Subcutaneous adipose tissue (tissue), 4 donors: Measurements from ENCODE around the gene LYPLA2. TPM values are rescaled to one million over a fixed set of nuclear protein-coding genes. Genes with fewer than 3 reads are reported as not detected.

Experiments
- total RNA-seq, 4 donors: library from RNA; depleted of rRNA; stranded (reverse); fragments of >200 nt; gene quantifications; one replicate each; pipeline ENCODE4 v1.1.0, GENCODE V29; 2016
- TF ChIP-seq, protein P1 (sequence below): fragments of 450-650 bp; IDR thresholded peaks from one replicate; pipeline ENCODE4 v1.5.1; 2016; ENCODE audit warnings: low read depth, mild to moderate bottlenecking, control low read depth, antibody characterized with exemption, moderate library complexity

The LYPLA2 gene
- total RNA-seq, 4 donors from 2014 or later: 20.3 to 34.0 (median 27.5) TPM

GRCh38 chr1:23779826-23780371 lies 11.0 kb upstream of the LYPLA2 start:
- TF ChIP-seq, protein P1, sequence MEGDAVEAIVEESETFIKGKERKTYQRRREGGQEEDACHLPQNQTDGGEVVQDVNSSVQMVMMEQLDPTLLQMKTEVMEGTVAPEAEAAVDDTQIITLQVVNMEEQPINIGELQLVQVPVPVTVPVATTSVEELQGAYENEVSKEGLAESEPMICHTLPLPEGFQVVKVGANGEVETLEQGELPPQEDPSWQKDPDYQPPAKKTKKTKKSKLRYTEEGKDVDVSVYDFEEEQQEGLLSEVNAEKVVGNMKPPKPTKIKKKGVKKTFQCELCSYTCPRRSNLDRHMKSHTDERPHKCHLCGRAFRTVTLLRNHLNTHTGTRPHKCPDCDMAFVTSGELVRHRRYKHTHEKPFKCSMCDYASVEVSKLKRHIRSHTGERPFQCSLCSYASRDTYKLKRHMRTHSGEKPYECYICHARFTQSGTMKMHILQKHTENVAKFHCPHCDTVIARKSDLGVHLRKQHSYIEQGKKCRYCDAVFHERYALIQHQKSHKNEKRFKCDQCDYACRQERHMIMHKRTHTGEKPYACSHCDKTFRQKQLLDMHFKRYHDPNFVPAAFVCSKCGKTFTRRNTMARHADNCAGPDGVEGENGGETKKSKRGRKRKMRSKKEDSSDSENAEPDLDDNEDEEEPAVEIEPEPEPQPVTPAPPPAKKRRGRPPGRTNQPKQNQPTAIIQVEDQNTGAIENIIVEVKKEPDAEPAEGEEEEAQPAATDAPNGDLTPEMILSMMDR: no peak

GRCh38 chr1:23784846-23785245 lies 6.1 kb upstream of the LYPLA2 start:
- TF ChIP-seq, protein P1: no peak

DNA sequence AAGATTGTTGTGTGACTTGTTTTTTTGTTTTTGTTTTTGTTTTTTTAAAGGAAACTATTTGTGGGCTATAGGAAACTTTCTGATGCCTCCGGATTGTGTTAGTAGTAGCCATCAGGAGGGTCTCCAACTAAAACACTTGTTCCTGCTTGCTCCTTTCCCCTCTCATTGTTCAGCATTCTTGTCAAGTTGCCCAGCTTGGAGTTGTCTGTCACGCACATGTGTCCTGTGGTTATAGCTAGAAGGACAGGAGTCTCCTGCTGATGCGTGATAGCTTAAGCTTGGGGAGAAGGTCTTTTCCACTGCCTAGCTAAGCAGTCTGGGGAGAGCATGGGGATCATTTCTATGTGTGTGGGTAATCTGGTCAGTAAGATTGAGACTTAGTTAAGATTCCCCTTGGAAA lies 3.2 kb upstream of the LYPLA2 start:
- TF ChIP-seq, protein P1: no peak

- TF ChIP-seq, protein P1: no peak
These were observed 2.2 kb upstream of the LYPLA2 start for GRCh38 chr1:23788695-23789094.

DNA sequence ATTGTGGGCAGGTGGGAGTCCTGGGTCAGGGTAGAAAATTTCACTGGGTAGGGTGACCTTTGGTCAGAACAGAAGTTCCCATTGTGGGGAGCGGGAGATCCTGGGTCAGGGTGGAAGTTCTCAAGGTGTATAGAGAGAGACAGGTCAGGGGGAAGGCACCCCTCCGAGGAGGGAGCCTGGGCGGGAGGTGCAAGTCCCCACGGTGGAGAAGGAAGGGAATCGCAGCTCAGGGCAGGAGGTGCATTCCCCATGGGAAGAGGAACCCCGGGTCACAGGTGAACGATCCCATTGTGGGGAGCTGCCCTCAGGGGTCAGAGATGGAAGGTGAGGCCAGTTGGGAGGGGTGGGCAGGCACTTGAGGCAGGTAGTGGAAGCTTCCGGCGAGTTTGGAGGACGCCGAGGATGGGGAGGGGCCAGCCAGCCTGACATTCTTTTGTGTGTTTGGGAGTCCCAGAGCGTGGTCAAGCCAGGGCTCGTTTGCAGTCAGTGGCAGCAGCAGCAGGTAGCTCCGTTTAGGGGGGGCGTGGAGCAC lies 637 bp downstream of the LYPLA2 start:
- TF ChIP-seq, protein P1: no peak

GRCh38 chr1:23792151-23792945 lies 1.4 kb downstream of the LYPLA2 start:
- TF ChIP-seq, protein P1: no peak

DNA sequence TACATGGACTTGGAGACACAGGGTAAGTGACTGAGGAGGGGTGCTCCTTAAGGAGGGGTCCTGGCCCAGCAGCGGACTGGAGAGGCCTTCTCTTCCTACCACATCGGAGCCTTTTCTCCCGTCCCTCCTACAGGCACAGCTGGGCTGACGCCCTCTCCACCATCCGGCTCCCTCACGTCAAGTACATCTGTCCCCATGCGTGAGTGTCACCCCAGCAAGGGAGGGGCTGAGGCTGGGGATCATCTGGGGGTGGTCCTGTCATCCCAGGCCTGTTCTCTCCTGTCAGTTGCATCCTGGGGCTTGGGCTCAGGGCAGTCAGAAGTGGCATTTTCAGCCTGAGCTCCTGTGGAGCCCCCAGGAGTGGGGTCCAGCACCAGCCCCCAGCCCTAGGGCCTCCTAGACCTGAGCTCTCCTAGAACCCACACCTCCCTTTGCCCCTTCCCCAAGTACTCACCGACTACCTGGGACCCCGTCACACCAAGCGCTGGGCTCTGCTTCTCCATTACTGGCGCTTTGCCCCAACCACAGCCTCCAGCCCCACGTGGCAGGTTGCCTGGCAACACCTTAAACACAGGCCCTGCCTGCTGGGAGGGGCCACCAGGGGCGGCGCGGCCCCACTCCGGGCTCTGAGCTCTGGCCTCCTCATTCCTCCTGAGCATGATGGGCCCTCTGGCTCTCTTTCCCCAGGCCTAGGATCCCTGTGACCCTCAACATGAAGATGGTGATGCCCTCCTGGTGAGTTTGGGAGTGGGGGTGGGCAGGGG lies 2.3 kb downstream of the LYPLA2 start:
- TF ChIP-seq, protein P1: no peak
